ENCODE data around the gene RIC3.

GRCh38 chr11:8196749-8197148 lies 27.9 kb upstream of the RIC3 start:
- TF ChIP-seq, protein P1, sequence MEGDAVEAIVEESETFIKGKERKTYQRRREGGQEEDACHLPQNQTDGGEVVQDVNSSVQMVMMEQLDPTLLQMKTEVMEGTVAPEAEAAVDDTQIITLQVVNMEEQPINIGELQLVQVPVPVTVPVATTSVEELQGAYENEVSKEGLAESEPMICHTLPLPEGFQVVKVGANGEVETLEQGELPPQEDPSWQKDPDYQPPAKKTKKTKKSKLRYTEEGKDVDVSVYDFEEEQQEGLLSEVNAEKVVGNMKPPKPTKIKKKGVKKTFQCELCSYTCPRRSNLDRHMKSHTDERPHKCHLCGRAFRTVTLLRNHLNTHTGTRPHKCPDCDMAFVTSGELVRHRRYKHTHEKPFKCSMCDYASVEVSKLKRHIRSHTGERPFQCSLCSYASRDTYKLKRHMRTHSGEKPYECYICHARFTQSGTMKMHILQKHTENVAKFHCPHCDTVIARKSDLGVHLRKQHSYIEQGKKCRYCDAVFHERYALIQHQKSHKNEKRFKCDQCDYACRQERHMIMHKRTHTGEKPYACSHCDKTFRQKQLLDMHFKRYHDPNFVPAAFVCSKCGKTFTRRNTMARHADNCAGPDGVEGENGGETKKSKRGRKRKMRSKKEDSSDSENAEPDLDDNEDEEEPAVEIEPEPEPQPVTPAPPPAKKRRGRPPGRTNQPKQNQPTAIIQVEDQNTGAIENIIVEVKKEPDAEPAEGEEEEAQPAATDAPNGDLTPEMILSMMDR (IDR thresholded peaks at IDR 0.05): no peak
- no peak for TF ChIP-seq POLR2A (IDR thresholded peaks at IDR 0.05)

All from tibial nerve (tissue), 3 donors.